ENCODE measurements around the gene HCLS1.

- TF ChIP-seq CTCF (IDR thresholded peaks at IDR 0.05; ENCODE audit: low read length) (no peak), EZH2 (IDR thresholded peaks at IDR 0.05; ENCODE audit: borderline replicate concordance, low read length) (no peak)
Observed at GRCh38 chr3:121670676-121671075, 10.0 kb upstream of the HCLS1 start.

Measured in OCI-LY1 (cell line).